ENCODE measurements around the gene AGFG1.

The AGFG1 gene, protein sequence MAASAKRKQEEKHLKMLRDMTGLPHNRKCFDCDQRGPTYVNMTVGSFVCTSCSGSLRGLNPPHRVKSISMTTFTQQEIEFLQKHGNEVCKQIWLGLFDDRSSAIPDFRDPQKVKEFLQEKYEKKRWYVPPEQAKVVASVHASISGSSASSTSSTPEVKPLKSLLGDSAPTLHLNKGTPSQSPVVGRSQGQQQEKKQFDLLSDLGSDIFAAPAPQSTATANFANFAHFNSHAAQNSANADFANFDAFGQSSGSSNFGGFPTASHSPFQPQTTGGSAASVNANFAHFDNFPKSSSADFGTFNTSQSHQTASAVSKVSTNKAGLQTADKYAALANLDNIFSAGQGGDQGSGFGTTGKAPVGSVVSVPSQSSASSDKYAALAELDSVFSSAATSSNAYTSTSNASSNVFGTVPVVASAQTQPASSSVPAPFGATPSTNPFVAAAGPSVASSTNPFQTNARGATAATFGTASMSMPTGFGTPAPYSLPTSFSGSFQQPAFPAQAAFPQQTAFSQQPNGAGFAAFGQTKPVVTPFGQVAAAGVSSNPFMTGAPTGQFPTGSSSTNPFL

DNA sequence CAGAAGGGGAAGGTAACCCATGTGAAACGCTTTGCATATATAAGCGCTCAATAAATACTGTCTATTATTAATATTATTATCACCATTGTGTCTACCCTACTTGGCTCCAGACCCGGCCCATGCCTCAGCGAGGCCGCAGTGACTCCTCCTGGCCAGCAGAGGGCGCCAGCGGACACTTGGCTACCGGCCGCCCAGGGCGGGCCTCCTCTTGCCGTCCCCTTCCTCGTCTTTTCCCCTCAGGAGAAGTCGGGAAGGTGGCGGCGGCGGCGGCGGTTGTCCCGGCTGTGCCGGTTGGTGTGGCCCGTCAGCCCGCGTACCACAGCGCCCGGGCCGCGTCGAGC, at the start of gene AGFG1:
Gene AGFG1 (plus strand): TSS at position 233 of the 341 bp plus-strand sequence. CDS start 266 bp downstream, outside the sequence.
- DNase-seq (ENCODE audit: low spot score) = peak; percentile 87

DNA sequence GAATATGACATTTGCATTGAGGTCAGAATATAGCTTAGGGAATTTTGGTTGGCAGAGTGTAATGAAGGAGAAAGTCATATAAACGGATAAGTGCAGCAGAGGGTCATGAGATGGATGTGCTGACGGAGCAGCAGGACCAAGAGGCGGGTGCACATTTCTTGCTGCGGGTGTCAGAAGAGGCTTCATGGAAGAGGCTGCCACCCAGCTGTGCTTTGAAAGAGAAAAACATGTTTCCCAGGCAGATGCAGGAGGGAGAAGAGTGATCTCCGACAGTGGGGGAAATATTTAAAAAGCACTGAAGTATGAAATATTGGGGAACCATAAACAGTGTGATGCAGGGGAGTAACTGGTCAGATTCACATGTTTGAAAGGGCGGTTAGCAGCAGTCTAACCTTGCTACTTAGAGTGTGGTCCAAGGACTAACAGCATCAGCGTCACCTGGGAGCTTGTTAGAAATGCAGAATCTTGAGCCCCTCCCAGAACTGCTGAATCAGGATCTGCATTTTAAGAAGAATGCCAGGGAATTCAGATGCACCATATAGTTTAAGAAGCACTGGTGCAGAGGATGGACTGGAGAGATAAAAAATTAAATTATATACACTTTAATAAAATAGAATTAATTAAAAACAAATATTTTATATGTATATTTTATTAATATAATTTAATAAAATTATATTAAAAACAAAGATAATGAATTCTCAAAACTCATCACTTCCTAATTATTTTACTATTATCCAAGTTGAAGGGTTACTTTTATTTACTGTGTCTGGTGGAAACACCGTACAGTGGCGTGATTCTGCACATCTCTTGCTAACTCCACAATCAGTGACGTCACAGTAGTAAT, 48.1 kb upstream of the AGFG1 start:
- no peak for DNase-seq (ENCODE audit: low spot score)

DNA sequence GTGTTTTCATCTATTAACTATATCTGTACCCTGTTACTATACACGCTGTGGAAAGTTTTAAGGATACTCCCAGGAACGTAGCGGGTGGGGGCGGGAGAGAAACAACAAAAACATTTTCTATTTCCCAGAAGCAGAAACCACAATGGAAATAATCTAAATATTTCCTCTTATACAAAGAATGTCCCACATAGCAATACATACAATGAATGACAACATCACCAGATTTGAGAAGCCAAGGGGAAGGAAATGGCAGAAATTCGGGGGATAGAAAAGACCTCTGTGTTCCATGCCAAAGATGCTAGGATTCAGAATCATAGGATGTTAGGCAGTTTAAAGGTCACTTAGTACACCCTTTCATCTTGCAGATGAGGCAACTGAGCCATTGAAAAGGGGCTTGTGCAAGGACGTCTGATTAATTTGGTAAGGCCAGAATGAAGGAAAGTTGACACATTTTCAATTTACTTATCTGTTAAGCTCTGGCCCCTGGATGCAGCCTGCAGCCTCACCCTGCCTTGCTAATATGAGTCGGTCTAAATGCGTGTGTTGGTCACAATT, 43.1 kb upstream of the AGFG1 start:
- no peak for DNase-seq (ENCODE audit: low spot score)

DNA sequence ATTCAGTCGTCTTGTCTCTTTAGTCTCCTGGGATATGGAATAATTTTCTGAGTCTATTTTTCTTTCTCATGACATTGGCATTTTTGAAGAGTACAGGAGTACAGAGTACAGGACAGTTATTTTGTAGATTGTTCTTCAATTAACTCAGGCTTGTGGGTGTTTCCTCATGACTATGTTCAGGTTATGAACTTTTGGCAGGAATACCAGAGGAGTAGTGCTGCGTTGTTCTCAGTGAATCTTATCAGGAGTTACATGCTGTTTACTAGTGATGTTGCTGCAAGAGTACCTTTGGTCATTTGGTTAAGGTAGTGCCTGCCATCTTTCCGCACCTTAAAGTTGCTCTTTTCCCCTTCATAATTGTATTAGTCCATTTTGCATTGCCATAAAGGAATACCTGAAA, 41.3 kb upstream of the AGFG1 start:
- DNase-seq (ENCODE audit: low spot score) = no peak

DNA sequence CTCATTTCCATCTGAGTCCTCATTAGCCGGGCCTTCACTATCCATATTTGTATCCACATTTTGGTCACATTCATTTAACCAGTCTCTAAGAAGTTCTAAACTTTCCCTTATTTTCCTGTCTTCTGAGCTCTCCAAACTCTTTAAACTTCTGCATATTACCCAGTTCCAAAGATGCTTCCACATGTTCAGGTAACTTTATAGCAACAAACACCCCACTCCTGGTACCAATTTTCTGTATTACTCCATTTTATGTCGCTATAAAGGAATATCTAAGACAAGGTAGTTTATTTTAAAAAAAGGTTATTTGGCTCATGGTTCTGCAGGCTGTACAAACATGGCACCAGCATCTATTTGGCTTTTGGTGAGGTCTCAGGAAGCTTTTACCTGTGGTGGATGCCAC, 38.8 kb upstream of the AGFG1 start:
- no peak for DNase-seq (ENCODE audit: low spot score)

DNA sequence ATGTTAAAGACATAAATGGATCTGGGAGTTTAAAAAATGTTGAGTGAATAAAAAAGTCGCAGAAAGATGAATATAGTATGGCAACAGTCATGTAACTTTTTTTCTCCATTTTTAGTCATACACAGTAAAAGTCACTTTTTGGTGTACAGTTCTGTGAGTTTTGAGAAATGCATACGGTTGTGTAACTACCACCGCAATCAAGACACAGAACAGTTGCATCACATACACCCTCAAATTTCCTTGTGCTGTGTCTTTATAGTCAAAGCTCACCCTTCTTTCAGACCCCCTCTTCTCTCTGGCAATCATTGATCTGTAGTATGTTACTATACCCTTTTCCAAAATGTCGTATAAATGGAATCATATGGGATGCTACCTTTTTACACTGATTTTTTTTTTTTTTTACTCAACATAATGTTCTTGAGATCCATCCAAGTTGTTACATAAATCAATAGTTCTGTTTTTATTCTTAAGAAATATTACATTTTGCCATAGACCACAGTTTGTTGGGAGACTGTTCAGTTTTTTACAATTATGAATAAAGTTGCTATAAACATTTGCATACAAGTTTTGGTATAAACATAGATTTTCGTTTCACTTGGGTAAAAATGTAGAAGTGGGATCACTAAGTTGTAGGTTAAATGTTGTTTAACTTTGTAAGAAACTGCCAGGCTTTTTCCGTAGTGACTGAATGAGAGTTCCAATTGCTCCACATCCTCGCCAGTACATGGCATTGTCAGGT, 35.4 kb upstream of the AGFG1 start:
- no peak for DNase-seq (ENCODE audit: low spot score)

DNA sequence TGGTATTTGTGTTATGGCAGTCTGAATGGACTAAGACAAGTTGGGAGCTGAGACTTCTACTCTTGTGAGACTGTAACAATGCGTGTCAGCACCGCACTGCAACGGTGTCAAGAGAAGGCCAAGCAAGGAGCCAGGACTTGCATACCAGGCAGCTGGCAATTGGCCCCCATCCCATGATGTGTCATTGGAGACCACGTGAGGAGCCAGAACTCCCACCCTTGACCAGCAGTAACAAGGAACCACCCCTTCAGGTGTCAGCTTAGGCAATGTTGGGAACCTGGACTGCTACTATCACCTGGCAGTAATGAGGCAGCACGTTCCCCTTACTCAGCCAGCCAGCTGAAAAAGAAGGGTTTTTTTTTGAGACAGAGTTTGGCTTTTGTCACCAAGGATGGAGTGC, 32.7 kb upstream of the AGFG1 start:
- no peak for DNase-seq (ENCODE audit: low spot score)

DNA sequence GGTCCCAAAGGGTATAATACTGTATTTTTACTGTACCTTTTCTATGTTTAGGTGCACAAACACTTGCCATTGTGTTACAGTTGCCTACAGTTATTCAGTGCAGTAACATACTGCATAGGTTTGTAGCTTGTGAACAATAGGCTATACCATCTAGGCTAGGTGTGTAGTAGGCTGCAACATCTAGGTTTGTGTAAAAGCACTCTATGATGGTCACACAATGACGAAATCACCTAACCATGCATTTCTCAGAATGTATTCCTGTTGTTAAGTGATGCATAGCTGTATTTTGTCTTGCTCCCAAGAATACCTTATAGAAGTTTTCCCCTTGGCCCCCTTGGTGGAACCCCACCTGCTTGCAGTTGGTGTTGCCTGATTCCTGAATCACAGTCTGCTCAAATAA, 29.3 kb upstream of the AGFG1 start:
- DNase-seq (ENCODE audit: low spot score) = no peak

DNA sequence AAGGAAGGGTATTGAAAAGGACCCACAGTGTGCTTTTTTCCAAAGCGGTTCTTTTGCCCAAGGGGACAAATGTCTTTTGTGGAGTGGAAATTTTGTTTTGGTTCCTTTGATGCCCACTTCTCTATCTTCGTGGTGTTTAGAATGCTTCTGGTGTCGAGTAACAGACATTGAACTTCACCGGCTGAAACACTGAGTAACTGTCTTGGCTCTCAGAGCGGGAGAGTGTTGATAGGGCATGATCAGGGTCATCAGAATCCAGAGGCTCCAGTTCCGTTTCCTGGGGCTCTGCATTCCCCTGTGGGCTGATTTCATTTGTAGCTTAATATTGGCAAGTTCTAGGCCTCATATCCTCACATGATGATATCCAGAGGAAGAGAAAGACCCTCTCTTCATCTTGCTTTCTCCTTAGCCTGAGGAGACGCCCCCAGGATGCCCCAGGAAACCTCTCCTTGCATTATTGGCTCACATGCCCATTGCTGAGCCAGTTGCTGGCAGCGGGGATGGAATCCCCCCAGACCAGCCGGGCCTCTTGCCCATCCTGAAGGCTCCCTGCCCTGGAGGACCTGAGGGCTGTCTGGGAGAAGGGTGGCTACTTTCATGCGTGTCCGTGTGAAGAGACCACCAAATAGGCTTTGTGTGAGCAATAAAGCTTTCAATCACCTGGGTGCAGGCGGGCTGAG, 27.9 kb upstream of the AGFG1 start:
- DNase-seq (ENCODE audit: low spot score) = no peak

DNA sequence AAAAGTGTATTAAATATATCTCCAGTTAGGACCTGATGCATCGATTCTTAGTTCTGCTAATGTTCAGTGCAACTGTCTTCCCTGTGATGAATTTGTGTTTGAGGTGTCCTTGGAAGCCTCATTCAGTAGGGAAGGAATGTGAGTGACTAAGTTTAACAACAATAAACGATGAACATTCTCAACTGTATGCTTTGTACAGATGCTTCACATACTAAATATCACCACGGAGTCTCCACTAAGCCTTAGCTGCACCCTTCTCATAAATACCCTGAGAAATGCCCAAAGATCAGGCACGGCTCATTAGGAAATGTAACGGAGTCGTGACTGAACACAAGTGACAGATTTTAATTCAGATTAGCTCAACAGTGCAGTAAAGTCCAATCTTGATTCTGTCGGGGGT, 24.4 kb upstream of the AGFG1 start:
- DNase-seq (ENCODE audit: low spot score) = no peak

DNA sequence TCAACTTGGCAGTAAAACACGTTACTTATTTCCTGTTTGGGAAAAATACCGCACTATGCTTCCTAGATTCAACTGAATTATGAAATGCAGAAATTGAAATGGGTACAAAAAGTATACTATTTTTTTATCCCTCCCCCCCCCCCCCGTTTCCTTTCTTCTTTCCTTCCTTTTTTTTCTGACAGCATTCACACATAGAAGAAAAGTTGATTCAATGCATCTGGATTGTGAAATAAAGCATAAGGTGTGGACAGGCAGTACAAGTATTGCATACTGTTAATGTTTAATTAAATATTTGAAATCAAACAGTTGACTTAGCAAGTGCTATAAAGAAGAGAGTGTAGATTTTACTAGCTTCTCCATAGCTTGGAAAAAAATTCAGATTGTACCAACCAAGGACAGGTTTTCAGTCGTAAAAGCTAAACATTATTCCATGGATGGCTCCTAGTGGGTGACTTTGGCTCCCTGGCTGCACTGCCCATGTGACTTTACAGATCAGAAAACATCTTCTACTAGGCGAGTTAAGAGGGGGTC, 21.6 kb upstream of the AGFG1 start:
- DNase-seq (ENCODE audit: low spot score) = no peak

DNA sequence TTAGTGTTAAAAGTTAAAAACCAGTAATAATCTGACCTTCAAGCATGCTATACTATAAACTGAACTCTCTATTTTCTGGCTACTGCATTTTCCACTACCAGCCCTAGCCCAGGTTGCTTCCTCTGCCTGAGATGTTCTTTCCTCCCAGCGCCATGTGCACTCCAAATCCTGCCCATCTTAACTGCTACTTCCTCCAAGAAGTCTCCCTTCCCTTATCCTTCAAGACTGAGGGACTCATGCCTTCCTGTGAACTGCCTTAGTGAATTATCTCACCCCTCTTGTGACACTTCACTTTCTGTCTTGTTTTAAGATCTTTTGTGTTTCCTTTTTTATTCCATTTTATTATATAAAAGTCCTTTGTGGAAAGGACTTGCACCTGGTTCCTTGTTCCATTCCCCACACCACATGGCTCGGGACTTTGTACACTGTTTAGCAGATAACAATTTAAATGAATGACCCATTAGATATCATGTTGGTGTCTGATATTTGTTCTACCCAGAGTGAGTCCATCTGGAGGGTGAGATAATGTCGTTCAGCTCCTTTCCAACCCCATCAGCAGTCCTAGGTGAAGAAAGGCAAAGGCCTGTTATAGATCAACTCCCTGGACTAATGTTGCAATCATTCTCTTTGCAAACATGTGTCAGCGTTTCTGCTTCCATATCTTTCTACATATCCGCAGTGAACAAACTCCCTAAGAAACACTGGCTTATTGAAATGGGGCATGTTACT, 20.9 kb upstream of the AGFG1 start:
- DNase-seq (ENCODE audit: low spot score) = peak; percentile 52

DNA sequence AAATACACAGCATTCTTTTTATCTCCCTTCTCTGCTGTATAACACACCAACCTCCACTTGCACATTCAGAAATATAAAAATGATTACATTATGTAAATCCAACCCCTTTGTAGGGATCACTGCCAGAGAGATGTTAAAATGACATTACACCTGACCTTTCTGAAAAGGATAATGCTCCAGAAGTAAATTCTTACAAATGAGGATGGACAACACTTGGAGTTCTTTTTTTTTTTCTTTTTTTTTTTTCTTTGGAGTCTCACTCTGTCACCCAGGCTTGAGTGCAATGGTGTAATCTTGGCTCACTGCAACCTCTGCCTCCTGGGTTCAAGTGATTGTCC, 20.3 kb upstream of the AGFG1 start:
- DNase-seq (ENCODE audit: low spot score) = no peak

DNA sequence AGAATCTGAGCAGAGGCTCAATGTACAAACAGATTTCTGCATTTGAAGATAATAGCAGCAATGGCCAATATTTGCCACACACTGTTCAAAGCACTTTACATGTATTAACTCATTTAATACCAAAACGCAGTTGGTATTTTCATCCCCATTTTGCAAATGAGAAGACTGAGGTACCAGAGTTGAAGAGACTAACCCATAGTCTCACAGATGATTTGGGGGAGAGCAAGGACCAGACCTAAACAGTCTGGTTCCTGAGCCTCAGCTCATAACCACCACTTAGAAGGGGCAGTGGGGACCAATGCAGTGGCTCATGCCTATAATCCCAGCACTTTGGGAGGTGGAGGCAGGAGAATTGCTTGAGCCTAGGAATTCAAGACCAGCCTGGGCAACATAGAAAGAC, 18.1 kb upstream of the AGFG1 start:
- DNase-seq (ENCODE audit: low spot score) = no peak

DNA sequence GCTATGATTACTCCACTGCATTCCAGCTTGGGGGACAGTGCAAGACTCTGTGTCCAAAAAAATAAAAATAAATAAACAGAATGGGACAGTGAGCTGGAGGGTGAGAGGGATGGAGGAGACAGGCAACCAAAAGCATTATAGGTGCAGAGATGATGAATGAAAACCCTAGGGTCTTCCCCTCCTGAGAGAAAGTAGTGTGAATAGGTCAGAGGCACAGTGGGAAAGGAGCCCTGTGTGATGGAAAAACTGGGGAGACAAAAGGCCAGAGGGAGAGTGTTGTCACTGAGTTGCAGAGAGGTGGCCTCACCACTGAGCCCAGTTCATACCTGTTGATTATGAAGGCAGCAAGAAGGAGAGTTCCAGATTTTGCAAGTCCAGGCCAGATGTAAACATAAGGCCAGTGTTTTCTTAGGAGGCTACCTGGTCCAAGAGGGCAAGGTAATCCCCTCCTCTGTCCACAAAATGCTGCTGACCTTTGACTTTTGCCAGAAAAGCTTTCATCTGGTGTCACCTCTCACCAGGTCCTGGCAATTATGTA, 17.6 kb upstream of the AGFG1 start:
- DNase-seq (ENCODE audit: low spot score) = no peak

DNA sequence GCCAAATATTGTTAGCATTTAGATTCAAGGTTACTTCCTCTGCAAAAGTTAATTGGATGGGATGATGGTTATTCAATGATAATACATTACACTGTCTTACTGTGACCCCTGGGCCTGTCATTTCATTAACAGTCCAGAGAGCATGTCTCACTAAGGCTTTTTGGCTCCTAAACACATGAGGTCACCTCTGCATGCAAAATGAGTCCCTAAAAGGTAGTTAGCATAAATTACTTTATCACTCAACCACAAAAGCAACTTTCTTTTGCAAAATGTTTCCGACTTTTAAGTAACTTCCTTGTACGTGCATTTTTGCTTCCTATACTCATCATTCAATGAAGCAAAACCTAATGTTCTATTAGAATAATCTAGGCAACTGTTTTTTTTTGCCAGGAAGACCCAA, 16.8 kb upstream of the AGFG1 start:
- DNase-seq (ENCODE audit: low spot score) = no peak

DNA sequence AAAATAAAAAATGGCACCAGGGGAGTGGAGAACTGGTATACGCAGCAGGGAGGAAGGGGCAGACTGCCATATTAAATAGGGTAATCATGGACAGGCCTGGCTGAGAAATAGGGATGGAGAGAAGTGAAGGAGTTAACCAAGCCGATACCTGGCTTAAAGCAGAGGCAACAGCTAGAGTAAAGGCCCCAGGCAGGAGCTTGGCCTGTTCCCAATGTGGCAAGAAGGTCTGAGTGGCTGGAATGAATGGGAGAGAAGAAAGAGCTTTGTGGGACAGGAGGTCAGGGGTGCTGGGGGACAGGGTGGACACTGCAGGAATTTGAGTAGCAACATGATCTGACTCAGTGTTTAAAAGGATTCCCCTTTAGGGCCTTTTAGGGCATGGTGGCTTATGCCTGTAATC, 15.9 kb upstream of the AGFG1 start:
- no peak for DNase-seq (ENCODE audit: low spot score)

DNA sequence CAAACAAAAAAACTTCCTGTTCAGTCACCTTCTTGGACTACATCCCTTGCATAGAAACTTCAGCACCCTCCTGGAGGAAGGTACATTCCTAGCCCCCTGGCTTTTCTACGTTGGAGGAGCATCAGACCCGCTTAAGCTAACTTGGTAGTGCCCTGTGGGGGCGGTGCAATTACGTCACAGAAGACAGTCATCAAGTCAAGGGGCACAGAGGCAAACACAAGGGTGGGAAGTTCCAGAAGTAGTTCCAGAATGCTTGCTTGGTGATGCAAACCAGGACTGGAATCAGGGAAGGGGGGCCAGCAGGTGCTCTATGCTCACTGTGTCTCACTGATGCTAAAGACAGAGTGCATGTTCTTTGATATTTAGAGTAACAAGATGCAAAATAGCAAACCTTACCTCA, 15.2 kb upstream of the AGFG1 start:
- no peak for DNase-seq (ENCODE audit: low spot score)

DNA sequence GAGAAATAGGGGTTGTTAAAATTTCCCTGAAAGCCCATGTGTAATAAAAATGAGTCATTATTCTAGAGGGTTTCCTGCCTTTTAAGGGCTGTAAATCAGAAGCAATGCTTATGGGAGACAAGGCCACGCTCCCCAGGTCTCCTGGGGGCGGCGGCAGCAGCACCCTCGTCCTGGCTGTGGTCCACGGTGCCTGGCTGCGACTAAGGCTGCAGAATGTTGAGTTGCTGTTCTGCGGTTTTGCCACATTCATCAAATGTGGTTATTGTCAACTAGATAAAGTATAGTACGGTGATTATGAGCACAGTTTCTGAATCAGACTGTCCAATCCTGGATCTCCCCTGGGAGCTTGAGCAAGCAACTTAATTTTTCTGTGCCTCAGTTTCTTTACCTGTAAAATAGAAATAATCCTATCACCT, 11.9 kb upstream of the AGFG1 start:
- DNase-seq (ENCODE audit: low spot score) = no peak

DNA sequence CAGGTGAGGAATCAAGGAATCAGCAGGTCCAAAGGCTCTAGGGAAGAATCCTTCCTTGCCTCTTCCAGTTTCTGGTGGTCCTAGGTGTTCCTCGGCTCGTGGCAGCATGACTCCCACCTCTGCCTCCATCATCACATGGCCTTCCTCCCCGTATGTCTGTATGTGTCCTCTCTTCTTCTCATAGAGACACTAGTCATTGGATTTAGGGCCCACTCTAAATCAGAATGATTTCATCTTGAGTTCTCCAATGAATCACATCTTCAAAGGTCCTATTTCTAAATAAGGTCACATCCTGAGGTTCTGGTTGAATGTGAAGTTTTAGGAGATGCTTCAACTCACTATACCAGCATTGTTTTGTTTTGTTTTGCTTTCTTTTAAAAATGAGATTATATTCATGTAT, 11.1 kb upstream of the AGFG1 start:
- no peak for DNase-seq (ENCODE audit: low spot score)
